WI38 (cell line): Measurements from ENCODE around the gene SH3BP2.
A peak's percentile ranks its signal among the peaks of the same experiment; 100 is the strongest.

Source experiments
- H3K4me3 ChIP-seq: 2 replicates; pipeline ENCODE4 v1.5.1; 2011; ENCODE audit warnings: low read depth, mild to moderate bottlenecking, control low read depth, low read length
- TF ChIP-seq, protein P1 (sequence below): IDR thresholded peaks from 2 replicates; pipeline ENCODE4 v1.5.1; 2012; ENCODE audit warnings: low read depth, mild to moderate bottlenecking, control low read depth, low read length

The SH3BP2 gene

DNA sequence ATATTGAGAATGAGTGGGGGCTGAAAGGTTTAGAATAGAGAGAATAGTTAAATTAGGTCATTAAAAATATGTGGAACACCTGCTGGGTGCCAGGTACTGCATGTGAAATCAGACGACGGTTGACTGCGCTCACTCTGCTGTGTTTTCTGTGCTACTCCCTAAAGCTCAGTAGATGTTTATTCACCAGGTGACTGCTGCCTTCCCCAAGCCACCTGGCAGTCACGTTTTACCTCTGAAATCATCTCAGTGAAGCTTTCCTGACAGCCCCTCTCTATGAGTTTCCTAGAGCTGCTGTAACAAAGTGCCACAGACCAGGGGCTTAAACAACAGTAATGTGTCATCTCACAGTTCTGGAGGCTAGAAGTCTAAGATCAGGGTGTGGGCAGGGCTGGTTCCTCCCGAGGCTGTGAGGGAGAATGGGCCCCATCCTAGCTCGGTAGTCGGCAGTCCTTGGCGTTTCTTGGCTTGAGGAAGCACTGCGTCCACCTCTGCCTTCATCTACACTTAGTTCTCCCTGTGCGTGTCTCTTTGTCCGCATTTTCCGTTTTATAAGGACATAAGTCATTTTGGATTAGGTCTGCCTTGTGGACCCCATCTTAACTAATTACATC lies 76.1 kb downstream of the SH3BP2 start:
- TF ChIP-seq, protein P1, sequence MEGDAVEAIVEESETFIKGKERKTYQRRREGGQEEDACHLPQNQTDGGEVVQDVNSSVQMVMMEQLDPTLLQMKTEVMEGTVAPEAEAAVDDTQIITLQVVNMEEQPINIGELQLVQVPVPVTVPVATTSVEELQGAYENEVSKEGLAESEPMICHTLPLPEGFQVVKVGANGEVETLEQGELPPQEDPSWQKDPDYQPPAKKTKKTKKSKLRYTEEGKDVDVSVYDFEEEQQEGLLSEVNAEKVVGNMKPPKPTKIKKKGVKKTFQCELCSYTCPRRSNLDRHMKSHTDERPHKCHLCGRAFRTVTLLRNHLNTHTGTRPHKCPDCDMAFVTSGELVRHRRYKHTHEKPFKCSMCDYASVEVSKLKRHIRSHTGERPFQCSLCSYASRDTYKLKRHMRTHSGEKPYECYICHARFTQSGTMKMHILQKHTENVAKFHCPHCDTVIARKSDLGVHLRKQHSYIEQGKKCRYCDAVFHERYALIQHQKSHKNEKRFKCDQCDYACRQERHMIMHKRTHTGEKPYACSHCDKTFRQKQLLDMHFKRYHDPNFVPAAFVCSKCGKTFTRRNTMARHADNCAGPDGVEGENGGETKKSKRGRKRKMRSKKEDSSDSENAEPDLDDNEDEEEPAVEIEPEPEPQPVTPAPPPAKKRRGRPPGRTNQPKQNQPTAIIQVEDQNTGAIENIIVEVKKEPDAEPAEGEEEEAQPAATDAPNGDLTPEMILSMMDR, result no peak
- peak overlapping the region; percentile 29 for H3K4me3 ChIP-seq

DNA sequence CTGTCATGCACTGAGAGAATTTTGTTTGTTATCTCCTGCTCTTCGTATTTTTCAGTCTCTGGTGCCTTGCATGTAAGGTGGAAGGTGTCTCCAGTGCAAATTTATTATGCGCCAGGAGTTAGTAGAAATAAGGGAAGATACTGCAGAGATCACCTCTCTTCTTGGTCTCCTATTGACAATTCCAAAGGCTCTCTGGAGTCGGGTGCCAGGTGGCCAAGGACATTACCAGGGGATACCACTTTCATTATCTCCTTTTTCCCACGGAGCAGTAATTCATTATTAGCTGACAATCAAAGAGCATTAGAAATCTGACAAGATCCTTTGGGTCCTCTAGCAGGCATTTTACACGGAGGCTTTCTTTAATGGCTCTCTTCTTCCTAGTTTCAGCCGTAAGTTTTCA lies 76.8 kb downstream of the SH3BP2 start:
- TF ChIP-seq, protein P1, result no peak
- H3K4me3 ChIP-seq, result no peak overlapping the region

DNA sequence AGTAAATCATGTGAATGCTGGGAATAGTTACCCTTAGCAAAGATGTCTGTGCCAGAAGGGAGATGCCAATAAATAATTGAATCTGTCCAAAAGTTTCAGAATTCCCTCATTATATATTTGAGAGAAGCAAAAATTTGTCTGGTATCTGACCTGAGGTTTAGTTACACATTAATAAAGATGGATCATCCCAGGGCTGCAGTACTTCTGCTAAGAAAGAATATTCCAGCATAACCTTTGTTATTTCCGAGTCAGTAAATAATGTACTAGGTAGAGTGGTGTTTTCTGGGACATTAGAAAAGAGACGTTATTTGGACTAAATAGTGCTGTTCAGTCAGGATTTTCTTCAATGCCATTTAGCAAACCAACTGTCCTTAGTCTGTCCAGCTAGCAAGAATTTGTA lies 77.2 kb downstream of the SH3BP2 start:
- TF ChIP-seq, protein P1, result no peak
- no peak overlapping the region for H3K4me3 ChIP-seq

DNA sequence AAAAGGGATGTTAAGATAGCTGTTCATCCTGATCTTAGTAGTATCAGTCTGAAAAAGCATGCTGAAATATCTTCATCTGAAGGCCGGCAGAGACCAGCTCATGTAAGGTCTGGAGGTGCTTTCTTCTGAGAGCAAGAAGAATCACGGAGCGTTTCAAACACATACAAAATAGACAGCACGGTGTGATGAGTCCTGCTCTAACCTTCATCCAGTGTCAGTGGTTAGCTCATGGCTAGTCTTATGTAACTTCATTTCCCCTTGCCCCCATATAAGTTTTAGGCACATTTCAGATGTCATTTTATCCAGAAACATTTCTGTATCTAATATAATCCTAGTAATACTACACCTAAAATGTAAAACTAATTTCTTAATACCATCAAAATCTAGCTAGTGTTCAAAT lies 78.6 kb downstream of the SH3BP2 start:
- H3K4me3 ChIP-seq, result no peak overlapping the region
- TF ChIP-seq, protein P1, result no peak

DNA sequence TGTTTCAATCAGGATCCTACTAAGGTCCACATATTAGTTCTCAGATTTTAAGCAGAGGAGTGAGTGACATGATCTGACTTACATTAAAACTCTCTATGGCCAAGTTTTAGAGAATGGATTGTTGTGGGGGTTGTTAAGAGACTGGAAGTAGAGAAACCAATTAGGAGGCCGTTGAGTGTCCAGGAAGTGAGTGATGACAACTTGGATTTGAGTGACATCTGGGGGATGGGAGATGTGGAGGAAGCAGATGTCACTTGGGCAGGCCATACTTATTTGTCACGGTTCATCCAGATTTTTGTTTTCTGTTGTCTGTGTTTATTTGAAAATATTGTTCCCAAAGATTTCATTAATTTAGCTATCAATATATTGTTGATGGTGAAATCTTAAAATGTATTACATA lies 79.0 kb downstream of the SH3BP2 start:
- H3K4me3 ChIP-seq, result no peak overlapping the region
- TF ChIP-seq, protein P1, result no peak

DNA sequence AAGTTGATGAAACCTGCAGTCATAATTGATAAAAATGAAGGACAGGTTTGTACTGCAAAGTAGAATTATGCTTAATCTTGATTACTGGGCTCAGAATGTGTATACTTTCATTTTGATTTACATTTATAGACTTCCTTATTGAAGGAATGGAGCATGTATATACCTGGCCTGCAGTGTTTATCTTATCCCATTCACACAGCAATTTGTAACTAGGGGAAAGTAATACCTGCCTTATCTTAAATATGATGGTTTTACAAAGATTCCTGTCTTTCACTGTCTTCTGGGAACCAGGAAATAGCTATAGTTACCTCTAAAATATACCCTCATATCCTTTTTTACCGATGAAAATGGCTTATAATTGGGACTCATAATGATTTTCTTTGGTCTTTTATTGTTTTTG lies 80.4 kb downstream of the SH3BP2 start:
- no peak overlapping the region for H3K4me3 ChIP-seq
- TF ChIP-seq, protein P1, result no peak

DNA sequence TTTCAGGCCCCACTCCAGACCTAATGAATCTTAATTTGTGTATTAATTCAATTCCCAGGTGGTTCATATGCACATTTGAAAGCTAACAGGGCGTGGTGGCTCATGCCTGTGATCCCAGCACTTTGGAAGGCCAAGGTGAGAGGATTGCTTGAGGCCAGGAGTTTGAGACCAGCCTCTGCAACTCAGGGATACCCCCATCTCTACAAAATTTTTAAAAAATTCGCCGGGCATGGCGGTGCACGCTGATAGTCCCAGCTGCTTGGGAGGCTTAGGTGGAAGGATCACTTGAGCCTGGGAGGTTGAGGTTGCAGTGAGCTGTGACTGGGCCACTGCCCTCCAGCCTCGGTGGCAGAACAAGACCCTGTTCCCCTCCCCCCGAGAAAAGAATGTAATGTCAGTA lies 82.0 kb downstream of the SH3BP2 start:
- TF ChIP-seq, protein P1, result no peak

More for the DNA sequence above, 82.0 kb downstream of the SH3BP2 start:
- H3K4me3 ChIP-seq, result no peak overlapping the region
